Fibroblast of pulmonary artery (primary cell): ENCODE data around the gene FCN1.

Experiments used
- DNase-seq: peaks from one replicate; pipeline ENCODE4 v3.0.0-alpha.2; 2010; ENCODE audit warnings: low read depth
- H3K4me3 ChIP-seq: replicated peaks from 2 replicates; pipeline ENCODE4 v1.5.1; 2011; ENCODE audit warnings: low read depth, mild to moderate bottlenecking, control low read depth, low read length, moderate library complexity
- TF ChIP-seq, protein P1 (sequence below): IDR thresholded peaks from 2 replicates; pipeline ENCODE4 v1.5.1; 2011; ENCODE audit warnings: mild to moderate bottlenecking, control low read depth, low read length, inconsistent platforms; ENCODE audit errors: missing control alignments

The FCN1 gene

GRCh38 chr9:134902936-134903335 lies 14.8 kb downstream of the FCN1 start:
- TF ChIP-seq, protein P1, sequence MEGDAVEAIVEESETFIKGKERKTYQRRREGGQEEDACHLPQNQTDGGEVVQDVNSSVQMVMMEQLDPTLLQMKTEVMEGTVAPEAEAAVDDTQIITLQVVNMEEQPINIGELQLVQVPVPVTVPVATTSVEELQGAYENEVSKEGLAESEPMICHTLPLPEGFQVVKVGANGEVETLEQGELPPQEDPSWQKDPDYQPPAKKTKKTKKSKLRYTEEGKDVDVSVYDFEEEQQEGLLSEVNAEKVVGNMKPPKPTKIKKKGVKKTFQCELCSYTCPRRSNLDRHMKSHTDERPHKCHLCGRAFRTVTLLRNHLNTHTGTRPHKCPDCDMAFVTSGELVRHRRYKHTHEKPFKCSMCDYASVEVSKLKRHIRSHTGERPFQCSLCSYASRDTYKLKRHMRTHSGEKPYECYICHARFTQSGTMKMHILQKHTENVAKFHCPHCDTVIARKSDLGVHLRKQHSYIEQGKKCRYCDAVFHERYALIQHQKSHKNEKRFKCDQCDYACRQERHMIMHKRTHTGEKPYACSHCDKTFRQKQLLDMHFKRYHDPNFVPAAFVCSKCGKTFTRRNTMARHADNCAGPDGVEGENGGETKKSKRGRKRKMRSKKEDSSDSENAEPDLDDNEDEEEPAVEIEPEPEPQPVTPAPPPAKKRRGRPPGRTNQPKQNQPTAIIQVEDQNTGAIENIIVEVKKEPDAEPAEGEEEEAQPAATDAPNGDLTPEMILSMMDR, result no peak
- no peak for DNase-seq
- H3K4me3 ChIP-seq, result no peak overlapping the region

DNA sequence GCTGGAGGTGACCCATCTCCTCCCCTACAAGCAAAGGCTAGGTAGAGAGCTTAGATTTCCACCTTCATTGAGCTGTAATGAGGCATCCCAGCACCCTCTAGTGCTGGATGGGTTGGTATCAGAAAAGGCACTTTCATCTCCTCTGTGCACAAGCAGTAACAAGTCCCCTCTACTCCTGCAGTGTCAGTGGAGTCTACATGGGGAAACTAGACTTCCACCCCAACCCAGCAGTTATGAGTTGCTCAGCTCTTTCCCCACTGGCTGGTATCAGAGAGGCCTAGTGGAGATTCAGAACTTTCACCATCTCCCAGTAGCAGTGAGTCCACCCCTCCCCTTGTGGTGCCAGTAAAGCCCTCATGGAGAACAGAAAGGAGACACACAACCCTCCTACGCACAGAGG lies 17.9 kb downstream of the FCN1 start:
- DNase-seq, result no peak
- TF ChIP-seq, protein P1, result no peak
- H3K4me3 ChIP-seq, result no peak overlapping the region

- no peak for DNase-seq
- H3K4me3 ChIP-seq, result no peak overlapping the region
- TF ChIP-seq, protein P1, result no peak
These were observed 18.5 kb downstream of the FCN1 start for GRCh38 chr9:134899168-134899567.

DNA sequence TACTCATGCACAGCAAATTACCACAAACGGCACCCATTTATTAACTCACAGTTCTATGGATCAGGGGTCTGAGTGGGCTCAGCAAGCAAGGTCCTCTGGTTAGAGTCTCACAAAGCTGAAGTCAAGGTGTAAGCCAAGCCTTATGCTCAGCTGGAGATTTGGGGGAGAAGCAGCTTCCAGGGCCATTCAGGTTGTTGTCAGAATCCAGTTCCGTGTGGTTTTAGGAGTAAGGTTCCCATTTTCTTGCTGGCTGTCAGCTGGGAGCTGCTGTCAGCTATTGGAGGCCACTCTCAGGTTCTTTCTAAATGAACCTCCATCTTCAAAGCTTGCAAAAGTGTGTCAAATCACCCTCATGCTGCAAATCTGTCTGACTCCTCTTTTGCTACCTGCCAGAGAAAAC lies 19.4 kb downstream of the FCN1 start:
- TF ChIP-seq, protein P1, result no peak
- DNase-seq, result no peak
- H3K4me3 ChIP-seq, result no peak overlapping the region

- no peak overlapping the region for H3K4me3 ChIP-seq
- TF ChIP-seq, protein P1, result no peak
- DNase-seq, result no peak
These were observed 20.0 kb downstream of the FCN1 start for GRCh38 chr9:134897584-134898170.

DNA sequence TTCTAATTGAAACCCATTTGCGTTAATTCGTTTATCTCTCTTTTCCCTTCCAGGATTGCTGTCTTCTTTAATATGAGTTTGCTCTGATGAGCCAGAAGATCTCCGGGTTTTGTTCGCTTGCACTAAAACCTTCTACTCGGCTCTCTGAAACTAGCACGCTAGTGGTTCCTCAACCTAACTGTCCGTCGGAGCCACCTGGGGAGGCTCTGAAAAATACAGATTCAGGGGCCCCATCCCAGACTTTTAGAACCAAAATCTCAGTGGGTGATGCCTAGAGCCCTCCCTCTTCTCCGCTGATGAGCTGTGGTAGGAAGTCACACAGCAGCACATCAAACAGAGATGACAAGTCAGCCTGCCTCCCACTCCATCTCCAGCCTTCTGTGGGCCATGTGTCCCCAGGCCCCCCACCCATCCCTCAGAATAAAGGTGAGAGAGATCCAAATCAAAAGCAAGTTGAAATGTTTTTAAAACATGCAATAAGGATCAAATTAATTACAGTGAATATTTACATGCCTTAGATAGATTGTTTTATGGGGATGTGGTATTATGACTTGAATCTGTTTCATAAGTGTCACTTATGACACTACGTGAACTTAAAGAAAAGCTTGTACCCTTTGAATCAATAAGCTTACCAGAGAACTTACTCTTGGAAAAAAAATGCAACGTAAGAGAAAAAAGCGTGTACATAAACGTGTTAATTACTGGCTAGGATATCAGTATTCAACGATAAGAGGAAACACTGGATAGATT lies 20.7 kb downstream of the FCN1 start:
- H3K4me3 ChIP-seq, result no peak overlapping the region
- TF ChIP-seq, protein P1, result no peak

More for the DNA sequence above, 20.7 kb downstream of the FCN1 start:
- no peak for DNase-seq
